Omental fat pad (tissue), 4 donors: Measurements from ENCODE around the gene CXCL16. TPM values are rescaled to one million over a fixed set of nuclear protein-coding genes. Genes with fewer than 3 reads are reported as not detected.

Experiments
- ATAC-seq: fragments of 150-250 bp; one replicate; pipeline ENCODE4 v1.9.1; 2016; ENCODE audit warnings: mild to moderate bottlenecking, moderate library complexity; ENCODE audit not compliant: low FRiP score
- DNase-seq: peaks from one replicate; pipeline ENCODE4 v3.0.0-alpha.2; 2019; ENCODE audit warnings: low spot score
- CTCF ChIP-seq, 3 donors: fragments of 450-650 bp; IDR thresholded peaks; one replicate each; pipeline ENCODE4 v1.5.1; 2016 to 2017; ENCODE audit warnings: antibody characterized with exemption in 3 of 3, mild to moderate bottlenecking in 3 of 3, moderate library complexity in 2 of 3
- total RNA-seq, 4 donors: library from RNA; depleted of rRNA; stranded (reverse); fragments of >200 nt; gene quantifications; one replicate each; pipeline ENCODE4 v1.1.0, GENCODE V29; 2016

CXCL16 gene
- total RNA-seq, result 10 to 100 TPM; 16.6 to 92.1 (median 26.5) TPM

GRCh38 chr17:4739122-4740024 lies at the start of gene CXCL16, which contains the start of gene ZMYND15:
TSS of gene CXCL16 (minus strand) at chr17:4739928. CDS start at chr17:4739339, 589 bp downstream.
TSS of gene ZMYND15 (plus strand) at chr17:4739833. CDS start at chr17:4740549, 716 bp downstream.
- ATAC-seq (peak; percentile 81), DNase-seq (peak; percentile 36)
- no peak for TF ChIP-seq CTCF (IDR thresholded peaks at IDR 0.05)

GRCh38 chr17:4788807-4789700 lies 49.3 kb upstream of the CXCL16 start, which contains the start of gene GLTPD2:
TSS of gene GLTPD2 (plus strand) at chr17:4788964. CDS start at chr17:4789012, 48 bp downstream.
- ATAC-seq (no peak), DNase-seq (no peak)
- no peak for TF ChIP-seq CTCF (IDR thresholded peaks at IDR 0.05)

- DNase-seq (no peak), ATAC-seq (no peak)
- TF ChIP-seq CTCF (IDR thresholded peaks at IDR 0.05), result no peak
Observed at GRCh38 chr17:4788159-4788806, 48.6 kb upstream of the CXCL16 start.

- TF ChIP-seq CTCF (IDR thresholded peaks at IDR 0.05), result no peak
- no peak for DNase-seq
- ATAC-seq, result no peak
Observed at GRCh38 chr17:4786516-4786915, 46.8 kb upstream of the CXCL16 start.

GRCh38 chr17:4786106-4786511 lies 46.4 kb upstream of the CXCL16 start, which contains the start of gene VMO1:
TSS of gene VMO1 (minus strand) at chr17:4786364. CDS start at chr17:4786352, 12 bp downstream.
- no peak for TF ChIP-seq CTCF (IDR thresholded peaks at IDR 0.05)
- no peak for ATAC-seq
- DNase-seq, result no peak

- no peak for ATAC-seq
- TF ChIP-seq CTCF (IDR thresholded peaks at IDR 0.05), result no peak
- no peak for DNase-seq
Observed at GRCh38 chr17:4785311-4786105, 45.8 kb upstream of the CXCL16 start.
